ENCODE data around the gene ASIC2. TPM values are rescaled to one million over a fixed set of nuclear protein-coding genes. Genes with fewer than 3 reads are reported as not detected.

Gene ASIC2
- total RNA-seq, 1 donor from 2014 or later = not detected

DNA sequence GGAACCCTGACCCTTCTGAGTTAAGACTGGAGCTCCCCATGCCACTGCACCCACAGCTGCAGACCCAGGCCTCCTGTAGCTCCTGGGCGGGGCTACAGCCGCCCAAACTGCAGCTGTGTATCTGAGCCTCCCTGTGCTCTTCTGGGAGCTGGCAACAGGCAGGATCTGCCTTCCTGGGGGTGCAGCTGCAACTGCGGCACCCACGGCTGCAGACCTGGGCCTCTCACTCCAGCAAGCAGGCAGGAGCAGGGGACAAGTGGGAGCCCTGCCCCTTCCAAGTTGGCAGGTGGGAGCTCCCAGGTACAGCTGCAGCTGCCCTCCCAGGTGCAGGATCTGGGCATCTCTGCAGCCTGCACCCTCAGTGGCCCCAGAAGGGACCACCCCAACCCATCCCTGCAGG lies 259.9 kb downstream of the ASIC2 start:
- no peak overlapping the region for H3K27ac ChIP-seq
- intact Hi-C loops (cut with DNase I) = no loop called here
- no peak for DNase-seq (ENCODE audit: extremely low spot score in 2 of 2)
- no peaks in the 10 kb centered on the region for H3K36me3 ChIP-seq
- no peaks in the 10 kb centered on the region for H3K4me1 ChIP-seq
- H3K4me3 ChIP-seq = no peak overlapping the region
- TF ChIP-seq CTCF (IDR thresholded peaks at IDR 0.05) (no peak), POLR2AphosphoS5 (IDR thresholded peaks at IDR 0.05; ENCODE audit: insufficient read depth in 1 of 2, low read depth in 1 of 2) (no peak), POLR2A (IDR thresholded peaks at IDR 0.05) (no peak)
- H3K9me3 ChIP-seq = peaks cover 5% of the 10 kb centered on the region
- H3K27me3 ChIP-seq = no peaks in the 10 kb centered on the region

GRCh38 chr17:33028778-33029177 lies 264.3 kb downstream of the ASIC2 start:
- Histone ChIP-seq H3K9me3 (no peaks in the 10 kb centered on the region), H3K4me3 (no peak overlapping the region), H3K4me1 (no peaks in the 10 kb centered on the region), H3K27ac (no peak overlapping the region), H3K27me3 (no peaks in the 10 kb centered on the region), H3K36me3 (no peaks in the 10 kb centered on the region)
- TF ChIP-seq POLR2A (IDR thresholded peaks at IDR 0.05) = no peak
- no peak for TF ChIP-seq POLR2AphosphoS5 (IDR thresholded peaks at IDR 0.05; ENCODE audit: insufficient read depth in 1 of 2, low read depth in 1 of 2)
- TF ChIP-seq CTCF (IDR thresholded peaks at IDR 0.05) = no peak
- no peak for DNase-seq (ENCODE audit: extremely low spot score in 2 of 2)
- intact Hi-C loops (cut with DNase I) = no loop called here

GRCh38 chr17:33028061-33028460 lies 265.0 kb downstream of the ASIC2 start:
- Histone ChIP-seq H3K4me1 (no peaks in the 10 kb centered on the region), H3K9me3 (no peaks in the 10 kb centered on the region), H3K27me3 (no peaks in the 10 kb centered on the region), H3K4me3 (no peak overlapping the region), H3K36me3 (no peaks in the 10 kb centered on the region), H3K27ac (no peak overlapping the region)
- intact Hi-C loops (cut with DNase I) = no loop called here
- no peak for DNase-seq (ENCODE audit: extremely low spot score in 2 of 2)
- TF ChIP-seq CTCF (IDR thresholded peaks at IDR 0.05) = no peak

DNA sequence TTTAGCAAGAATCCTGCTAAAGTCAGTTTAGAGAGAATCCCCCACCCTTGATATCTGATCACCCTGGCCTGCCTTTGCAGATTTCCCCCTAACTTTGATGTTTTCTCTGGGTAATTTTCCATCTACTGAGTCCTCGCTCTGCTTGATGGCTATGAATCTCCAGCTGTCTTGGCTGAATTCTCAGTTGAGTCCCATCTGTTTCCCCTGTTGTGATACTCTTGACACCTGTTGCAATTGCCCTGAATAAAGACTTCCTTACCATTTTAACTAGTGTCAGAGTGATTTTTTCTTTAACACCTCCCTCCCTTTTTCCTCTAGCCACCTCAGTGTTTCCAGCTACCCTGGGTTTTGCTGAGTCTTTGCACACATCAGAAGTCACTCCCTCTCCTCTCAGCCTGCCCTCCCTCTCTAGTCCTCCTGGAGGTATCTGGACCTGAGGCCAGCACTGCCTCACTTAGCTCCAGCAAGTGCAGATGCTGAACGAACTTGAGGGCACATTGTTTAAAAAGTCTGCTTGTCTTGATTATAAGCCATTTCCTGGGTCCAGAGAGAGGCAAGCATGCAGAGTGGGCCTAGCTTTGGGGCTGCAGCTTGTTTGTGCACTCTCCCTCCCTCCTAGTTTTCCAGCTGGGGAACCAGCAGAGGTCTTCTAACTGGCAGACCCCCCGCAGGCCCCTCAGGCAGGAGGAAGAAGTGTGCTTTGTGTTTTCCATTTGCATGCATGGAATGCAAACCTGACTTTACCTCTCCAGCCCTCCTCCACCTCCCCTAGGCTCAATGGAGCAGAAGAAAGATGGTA lies 268.2 kb downstream of the ASIC2 start:
- H3K36me3 ChIP-seq = no peaks in the 10 kb centered on the region
- TF ChIP-seq CTCF (IDR thresholded peaks at IDR 0.05) (no peak), POLR2AphosphoS5 (IDR thresholded peaks at IDR 0.05; ENCODE audit: insufficient read depth in 1 of 2, low read depth in 1 of 2) (no peak), POLR2A (IDR thresholded peaks at IDR 0.05) (no peak)
- no peaks in the 10 kb centered on the region for H3K4me1 ChIP-seq
- no peaks in the 10 kb centered on the region for H3K27me3 ChIP-seq
- no peak overlapping the region for H3K4me3 ChIP-seq
- no peaks in the 10 kb centered on the region for H3K9me3 ChIP-seq
- intact Hi-C loops (cut with DNase I) = no loop called here
- H3K27ac ChIP-seq = no peak overlapping the region
- DNase-seq (ENCODE audit: extremely low spot score in 2 of 2) = peak in 1 of 2 donors; percentile 16

DNA sequence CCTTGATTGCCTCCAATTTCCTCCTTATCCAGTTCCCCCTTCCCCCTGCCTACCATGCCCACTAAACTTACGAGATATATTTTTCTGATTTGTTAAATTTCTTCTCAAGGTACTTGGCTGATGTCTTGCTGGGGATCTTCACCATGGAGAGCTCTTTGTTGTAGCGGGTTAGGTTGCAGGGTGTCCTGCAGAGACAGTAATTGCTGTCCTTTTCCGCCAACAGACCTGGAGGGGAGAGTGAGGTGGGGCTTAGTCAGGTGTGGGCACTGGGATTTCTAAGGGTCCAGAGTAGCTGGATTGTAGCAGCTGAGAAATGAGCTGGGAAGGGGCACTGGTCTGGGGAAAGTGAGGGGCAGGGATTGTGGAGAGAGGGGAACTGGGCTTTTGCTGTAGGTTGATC lies 269.3 kb downstream of the ASIC2 start:
- no peaks in the 10 kb centered on the region for H3K9me3 ChIP-seq
- TF ChIP-seq POLR2AphosphoS5 (IDR thresholded peaks at IDR 0.05; ENCODE audit: insufficient read depth in 1 of 2, low read depth in 1 of 2) (no peak), POLR2A (IDR thresholded peaks at IDR 0.05) (no peak), CTCF (IDR thresholded peaks at IDR 0.05) (no peak)
- no peaks in the 10 kb centered on the region for H3K36me3 ChIP-seq
- no peak overlapping the region for H3K27ac ChIP-seq
- H3K27me3 ChIP-seq = no peaks in the 10 kb centered on the region
- no peaks in the 10 kb centered on the region for H3K4me1 ChIP-seq
- H3K4me3 ChIP-seq = no peak overlapping the region
- DNase-seq (ENCODE audit: extremely low spot score in 2 of 2) = peak in 1 of 2 donors; percentile 16
- intact Hi-C loops (cut with DNase I) = no loop called here

Data from vagina (tissue), 2 donors.